OCI-M2 (cell line): ENCODE results near the gene SRRM3.
"Not testable (repeated sequence)": the region's sequence is repeated elsewhere in the genome, so short reads cannot be mapped to it uniquely, and the experiment has no call there.

ENCODE experiments used
- DNase-seq: peaks from one replicate; lab custom pipeline; 2025; ENCODE audit not compliant: unreplicated experiment; lab: John Stamatoyannopoulos, UW

SRRM3 gene

GRCh38 chr7:76201732-76202665, at the start of gene SRRM3:
TSS of gene SRRM3 (plus strand) at chr7:76201896. CDS start at chr7:76235067, 33,171 bp downstream.
- no peak for DNase-seq

GRCh38 chr7:76151932-76152331, 49.8 kb upstream of the SRRM3 start:
- DNase-seq: no peak

GRCh38 chr7:76153571-76154230, 48.0 kb upstream of the SRRM3 start:
- DNase-seq: not testable (repeated sequence)

GRCh38 chr7:76155938-76156337, 45.8 kb upstream of the SRRM3 start:
- DNase-seq: no peak

- not testable (repeated sequence) for DNase-seq
These were observed 44.6 kb upstream of the SRRM3 start for GRCh38 chr7:76156992-76157685.

- DNase-seq: not testable (repeated sequence)
These were observed 43.3 kb upstream of the SRRM3 start for GRCh38 chr7:76158416-76158815.

GRCh38 chr7:76162416-76163170, 39.1 kb upstream of the SRRM3 start:
- not testable (repeated sequence) for DNase-seq

GRCh38 chr7:76163812-76164211, 37.9 kb upstream of the SRRM3 start:
- not testable (repeated sequence) for DNase-seq

GRCh38 chr7:76165106-76165972, 36.4 kb upstream of the SRRM3 start:
- DNase-seq: no peak

GRCh38 chr7:76165973-76166403, 35.7 kb upstream of the SRRM3 start:
- DNase-seq: no peak

GRCh38 chr7:76166404-76167255, 35.1 kb upstream of the SRRM3 start:
- peak; percentile 3 for DNase-seq

GRCh38 chr7:76173566-76174205, 28.0 kb upstream of the SRRM3 start:
- DNase-seq: no peak

- not testable (repeated sequence) for DNase-seq
These were observed 24.7 kb upstream of the SRRM3 start for GRCh38 chr7:76176951-76177350.

GRCh38 chr7:76179686-76180085, 22.0 kb upstream of the SRRM3 start:
- no peak for DNase-seq

GRCh38 chr7:76182225-76182960, 19.3 kb upstream of the SRRM3 start:
- DNase-seq: no peak

GRCh38 chr7:76185187-76185896, 16.4 kb upstream of the SRRM3 start:
- no peak for DNase-seq

GRCh38 chr7:76187272-76187671, 14.4 kb upstream of the SRRM3 start:
- DNase-seq: no peak
